Hematopoietic multipotent progenitor cell treated with erythropoietin and hydrocortisone succinate and interleukin-3 and kit ligand, for 15 days (in vitro differentiated cells): ENCODE measurements around the gene ZAR1L.
"Not testable (repeated sequence)": the region's sequence is repeated elsewhere in the genome, so short reads cannot be mapped to it uniquely, and the experiment has no call there.

ENCODE experiments used
- DNase-seq: peaks from one replicate; pipeline ENCODE4 v3.0.0-alpha.2; 2015; ENCODE audit warnings: low spot score

Gene ZAR1L, protein sequence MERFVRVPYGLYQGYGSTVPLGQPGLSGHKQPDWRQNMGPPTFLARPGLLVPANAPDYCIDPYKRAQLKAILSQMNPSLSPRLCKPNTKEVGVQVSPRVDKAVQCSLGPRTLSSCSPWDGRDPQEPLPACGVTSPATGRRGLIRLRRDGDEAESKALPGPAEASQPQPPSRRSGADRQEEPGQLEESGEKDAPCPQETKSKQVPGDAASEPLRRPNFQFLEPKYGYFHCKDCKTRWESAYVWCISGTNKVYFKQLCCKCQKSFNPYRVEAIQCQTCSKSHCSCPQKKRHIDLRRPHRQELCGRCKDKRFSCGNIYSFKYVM

DNA sequence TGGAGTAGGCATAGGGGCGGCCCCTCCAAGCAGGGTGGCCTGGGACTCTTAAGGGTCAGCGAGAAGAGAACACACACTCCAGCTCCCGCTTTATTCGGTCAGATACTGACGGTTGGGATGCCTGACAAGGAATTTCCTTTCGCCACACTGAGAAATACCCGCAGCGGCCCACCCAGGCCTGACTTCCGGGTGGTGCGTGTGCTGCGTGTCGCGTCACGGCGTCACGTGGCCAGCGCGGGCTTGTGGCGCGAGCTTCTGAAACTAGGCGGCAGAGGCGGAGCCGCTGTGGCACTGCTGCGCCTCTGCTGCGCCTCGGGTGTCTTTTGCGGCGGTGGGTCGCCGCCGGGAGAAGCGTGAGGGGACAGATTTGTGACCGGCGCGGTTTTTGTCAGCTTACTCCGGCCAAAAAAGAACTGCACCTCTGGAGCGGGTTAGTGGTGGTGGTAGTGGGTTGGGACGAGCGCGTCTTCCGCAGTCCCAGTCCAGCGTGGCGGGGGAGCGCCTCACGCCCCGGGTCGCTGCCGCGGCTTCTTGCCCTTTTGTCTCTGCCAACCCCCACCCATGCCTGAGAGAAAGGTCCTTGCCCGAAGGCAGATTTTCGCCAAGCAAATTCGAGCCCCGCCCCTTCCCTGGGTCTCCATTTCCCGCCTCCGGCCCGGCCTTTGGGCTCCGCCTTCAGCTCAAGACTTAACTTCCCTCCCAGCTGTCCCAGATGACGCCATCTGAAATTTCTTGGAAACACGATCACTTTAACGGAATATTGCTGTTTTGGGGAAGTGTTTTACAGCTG lies at the start of gene ZAR1L, which contains the start of gene BRCA2:
Gene ZAR1L (minus strand): TSS at position 126 of the 790 bp plus-strand sequence. CDS start 3,438 bp downstream, outside the sequence.
Gene BRCA2 (plus strand): TSS at position 271 of the 790 bp plus-strand sequence. CDS start 953 bp downstream, outside the sequence.
- DNase-seq: peak; percentile 91

DNA sequence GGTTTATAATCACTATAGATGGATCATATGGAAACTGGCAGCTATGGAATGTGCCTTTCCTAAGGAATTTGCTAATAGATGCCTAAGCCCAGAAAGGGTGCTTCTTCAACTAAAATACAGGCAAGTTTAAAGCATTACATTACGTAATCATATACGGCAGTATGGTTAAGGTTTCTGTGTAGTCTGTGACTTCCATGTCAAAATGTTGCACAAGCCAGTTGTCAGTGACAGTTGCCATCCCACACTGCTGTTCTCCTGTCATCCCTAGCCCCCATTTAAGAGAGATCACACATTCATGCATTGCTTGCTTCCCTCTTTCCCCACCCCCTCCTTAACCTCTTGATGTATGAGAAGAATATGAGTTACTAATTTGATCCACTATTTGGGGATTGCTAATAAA lies 47.4 kb upstream of the ZAR1L start:
- no peak for DNase-seq

DNA sequence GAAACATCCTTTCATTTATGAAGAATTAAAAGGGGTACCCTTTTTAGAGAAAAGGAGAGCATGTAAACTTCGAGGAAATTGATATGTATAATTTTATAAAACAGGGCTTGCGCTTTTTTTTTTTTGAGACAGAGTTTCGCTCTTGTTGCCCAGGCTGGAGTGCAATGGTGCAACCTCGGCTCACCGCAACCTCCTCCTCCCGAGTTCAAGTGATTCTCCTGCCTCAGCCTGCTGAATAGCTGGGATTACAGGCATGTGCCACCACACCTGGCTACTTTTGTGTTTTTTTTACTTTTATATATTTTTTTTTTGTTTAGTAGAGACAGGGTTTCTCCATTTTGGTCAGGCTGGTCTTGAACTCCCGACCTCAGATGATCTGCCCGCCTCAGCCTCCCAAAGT lies 40.8 kb upstream of the ZAR1L start:
- DNase-seq: not testable (repeated sequence)

DNA sequence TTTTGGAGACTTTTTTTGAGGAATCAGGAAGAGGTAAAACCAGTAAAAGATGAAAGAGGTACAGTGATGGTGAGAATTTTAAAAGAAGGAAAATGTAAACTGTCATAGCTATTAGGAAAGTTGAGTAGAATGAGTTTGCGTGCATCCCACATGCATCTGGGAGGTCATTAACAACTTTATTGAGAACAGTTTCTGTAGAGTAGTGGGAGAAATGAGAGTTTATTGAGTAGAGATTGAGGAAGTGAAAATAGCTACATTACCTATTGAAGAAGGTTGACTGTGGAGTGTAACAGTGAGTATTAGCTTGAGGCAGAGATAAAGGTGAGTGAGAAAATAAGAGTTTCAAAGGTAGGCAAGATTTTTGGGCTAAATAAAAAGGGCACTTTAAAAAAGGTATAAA lies 38.9 kb upstream of the ZAR1L start:
- DNase-seq: no peak

DNA sequence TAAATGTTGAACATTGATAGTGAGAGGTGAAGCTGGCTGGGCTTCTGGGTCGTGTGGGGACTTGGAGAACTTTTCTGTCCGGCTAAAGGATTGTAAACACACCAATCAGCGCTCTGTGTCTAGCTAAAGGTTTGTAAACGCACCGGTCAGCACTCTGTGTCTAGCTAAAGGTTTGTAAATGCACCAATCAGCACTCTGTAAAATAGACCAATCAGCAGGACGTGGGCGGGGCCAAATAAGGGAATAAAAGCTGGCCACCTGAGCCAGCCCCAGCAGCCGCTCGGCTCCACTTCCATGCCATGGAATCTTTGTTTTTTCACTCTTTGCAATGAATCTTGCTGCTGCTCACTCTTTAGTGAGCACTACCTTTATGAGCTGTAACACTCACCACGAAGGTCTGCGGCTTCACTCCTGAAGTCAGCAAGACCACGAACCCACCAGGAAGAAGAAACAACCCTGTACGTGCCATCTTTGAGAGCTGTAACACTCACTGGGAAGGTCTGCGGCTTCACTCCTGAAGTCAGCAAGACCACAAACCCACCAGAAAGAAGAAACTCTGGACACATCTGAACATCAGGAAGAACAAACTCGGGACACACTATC lies 35.8 kb upstream of the ZAR1L start:
- DNase-seq: not testable (repeated sequence)

DNA sequence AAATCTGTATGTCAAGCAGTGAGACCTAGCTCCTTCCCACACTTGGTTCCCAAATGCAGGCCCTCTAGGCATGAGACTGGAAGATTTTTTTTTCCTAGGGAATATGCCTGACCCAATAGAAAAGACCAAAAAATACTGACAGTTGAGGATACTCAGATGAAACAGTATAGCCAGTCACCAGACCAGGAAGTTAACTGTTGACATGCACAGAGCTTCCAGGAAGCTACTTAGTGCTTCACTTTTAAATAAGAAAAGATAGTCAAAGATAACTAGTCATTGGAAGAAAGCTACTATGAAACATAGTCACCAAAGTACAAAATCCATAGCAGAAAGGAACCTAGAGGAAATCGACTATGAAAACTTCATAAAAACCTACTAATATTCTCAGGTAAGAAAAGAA lies 32.5 kb upstream of the ZAR1L start:
- DNase-seq: no peak

DNA sequence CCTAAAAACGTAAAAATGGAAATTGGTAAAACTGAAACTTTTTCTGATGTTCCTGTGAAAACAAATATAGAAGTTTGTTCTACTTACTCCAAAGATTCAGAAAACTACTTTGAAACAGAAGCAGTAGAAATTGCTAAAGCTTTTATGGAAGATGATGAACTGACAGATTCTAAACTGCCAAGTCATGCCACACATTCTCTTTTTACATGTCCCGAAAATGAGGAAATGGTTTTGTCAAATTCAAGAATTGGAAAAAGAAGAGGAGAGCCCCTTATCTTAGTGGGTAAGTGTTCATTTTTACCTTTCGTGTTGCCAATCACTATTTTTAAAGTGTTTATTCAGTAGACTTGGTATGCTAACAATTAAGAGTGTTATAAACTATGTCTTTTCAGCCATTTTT lies 25.8 kb upstream of the ZAR1L start:
- DNase-seq: no peak

DNA sequence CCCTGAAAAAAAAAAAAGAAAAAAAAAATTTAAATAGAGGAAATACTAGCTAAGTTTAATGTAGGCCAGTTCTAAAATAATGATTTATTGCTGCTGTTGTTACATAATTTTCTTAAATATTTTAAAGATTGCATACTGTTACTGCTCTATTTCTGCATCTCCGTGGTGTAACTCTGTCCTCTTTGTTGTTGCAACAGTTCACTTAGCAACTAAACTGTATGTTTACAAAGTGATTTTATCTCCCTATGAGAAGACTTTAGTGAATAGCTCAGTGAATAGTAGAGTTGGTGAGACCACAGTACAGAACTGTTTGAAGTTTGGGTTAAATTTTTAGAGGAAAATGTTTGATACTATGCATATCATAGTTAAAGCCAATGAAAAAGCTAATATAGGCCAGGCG lies 19.5 kb upstream of the ZAR1L start:
- DNase-seq: no peak

DNA sequence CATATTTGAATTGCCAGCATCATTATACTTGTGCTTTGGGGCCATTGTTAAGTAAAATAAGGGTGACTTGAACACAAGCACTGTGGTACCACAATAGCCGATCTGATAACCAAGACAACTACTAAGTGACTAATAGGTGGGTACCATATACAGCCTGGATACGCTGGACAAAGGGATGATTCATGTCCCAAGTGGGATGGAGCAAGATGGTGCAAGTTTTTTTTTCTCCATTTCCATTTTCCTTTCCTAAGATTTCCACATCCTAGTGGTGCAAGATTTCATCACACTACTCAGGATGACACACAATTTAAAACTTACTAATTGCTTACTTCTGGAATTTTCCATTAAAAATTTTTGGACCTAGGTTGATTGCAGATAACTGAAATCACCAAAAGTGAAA lies 15.3 kb upstream of the ZAR1L start:
- DNase-seq: no peak

DNA sequence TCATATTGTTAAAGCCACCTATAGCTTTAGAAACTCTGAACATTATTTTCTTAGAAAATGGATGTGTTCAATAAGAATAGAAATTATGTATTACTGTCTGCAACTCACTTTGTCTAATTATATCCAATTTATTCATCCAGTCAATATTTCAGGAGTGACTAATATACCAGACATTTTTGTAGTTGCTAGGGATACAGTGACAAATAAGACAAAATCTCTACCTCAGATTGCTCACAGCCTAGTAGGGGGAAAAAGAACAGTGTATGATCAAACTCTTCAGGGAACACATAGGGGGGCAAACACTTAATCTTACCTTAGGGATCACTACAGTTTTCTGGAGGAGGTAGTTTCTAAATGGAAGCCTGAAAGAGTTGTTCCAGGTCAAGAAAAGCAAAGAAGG lies 8.7 kb upstream of the ZAR1L start:
- no peak for DNase-seq

DNA sequence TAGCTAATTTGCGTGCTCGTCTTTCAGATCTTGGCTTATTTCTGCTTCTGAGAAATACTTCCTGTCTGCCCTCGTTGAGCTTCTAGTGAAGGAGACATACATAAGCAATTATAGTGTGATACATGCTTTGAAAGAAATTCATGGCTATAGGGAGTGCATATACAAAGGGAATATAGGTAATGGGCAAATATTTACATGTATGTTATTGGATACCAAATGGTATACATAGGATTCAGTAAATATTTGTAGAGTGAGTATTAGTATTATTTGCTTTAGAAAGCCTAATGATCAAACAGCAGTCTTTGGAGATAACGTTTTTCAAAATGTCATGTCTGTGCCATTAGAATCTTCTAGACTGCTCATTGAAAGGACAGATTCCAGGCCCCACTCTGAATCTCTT lies 5.4 kb upstream of the ZAR1L start:
- DNase-seq: no peak

DNA sequence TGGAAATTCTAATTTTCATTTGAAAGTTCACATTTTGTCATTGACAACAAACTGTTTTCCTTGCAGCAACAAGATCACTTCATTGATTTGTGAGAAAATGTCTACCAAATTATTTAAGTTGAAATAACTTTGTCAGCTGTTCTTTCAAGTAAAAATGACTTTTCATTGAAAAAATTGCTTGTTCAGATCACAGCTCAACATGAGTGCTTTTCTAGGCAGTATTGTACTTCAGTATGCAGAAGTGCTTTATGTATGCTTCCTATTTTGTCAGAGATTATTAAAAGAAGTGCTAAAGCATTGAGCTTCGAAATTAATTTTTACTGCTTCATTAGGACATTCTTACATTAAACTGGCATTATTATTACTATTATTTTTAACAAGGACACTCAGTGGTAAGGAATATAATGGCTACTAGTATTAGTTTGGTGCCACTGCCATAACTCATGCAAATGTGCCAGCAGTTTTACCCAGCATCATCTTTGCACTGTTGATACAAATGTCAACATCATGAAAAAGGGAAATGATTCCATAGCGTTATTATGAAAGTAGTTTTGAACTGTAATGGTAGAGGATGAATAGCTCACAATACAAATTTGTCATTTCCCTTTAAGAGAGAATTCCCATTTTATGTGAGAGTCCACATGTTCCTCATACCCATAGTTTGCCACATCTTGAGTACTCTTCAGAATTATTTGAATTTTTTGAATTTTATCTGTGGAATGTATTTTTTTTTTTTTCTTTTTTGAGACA lies 2.7 kb upstream of the ZAR1L start:
- DNase-seq: no peak

DNA sequence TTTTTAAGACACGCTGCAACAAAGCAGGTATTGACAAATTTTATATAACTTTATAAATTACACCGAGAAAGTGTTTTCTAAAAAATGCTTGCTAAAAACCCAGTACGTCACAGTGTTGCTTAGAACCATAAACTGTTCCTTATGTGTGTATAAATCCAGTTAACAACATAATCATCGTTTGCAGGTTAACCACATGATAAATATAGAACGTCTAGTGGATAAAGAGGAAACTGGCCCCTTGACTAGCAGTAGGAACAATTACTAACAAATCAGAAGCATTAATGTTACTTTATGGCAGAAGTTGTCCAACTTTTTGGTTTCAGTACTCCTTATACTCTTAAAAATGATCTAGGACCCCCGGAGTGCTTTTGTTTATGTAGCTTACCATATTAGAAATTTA lies 1.3 kb upstream of the ZAR1L start:
- peak; percentile 7 for DNase-seq

DNA sequence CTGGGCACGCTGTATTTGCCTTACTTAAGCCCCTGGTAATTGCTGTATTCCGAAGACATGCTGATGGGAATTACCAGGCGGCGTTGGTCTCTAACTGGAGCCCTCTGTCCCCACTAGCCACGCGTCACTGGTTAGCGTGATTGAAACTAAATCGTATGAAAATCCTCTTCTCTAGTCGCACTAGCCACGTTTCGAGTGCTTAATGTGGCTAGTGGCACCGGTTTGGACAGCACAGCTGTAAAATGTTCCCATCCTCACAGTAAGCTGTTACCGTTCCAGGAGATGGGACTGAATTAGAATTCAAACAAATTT lies 821 bp upstream of the ZAR1L start:
- DNase-seq: no peak

DNA sequence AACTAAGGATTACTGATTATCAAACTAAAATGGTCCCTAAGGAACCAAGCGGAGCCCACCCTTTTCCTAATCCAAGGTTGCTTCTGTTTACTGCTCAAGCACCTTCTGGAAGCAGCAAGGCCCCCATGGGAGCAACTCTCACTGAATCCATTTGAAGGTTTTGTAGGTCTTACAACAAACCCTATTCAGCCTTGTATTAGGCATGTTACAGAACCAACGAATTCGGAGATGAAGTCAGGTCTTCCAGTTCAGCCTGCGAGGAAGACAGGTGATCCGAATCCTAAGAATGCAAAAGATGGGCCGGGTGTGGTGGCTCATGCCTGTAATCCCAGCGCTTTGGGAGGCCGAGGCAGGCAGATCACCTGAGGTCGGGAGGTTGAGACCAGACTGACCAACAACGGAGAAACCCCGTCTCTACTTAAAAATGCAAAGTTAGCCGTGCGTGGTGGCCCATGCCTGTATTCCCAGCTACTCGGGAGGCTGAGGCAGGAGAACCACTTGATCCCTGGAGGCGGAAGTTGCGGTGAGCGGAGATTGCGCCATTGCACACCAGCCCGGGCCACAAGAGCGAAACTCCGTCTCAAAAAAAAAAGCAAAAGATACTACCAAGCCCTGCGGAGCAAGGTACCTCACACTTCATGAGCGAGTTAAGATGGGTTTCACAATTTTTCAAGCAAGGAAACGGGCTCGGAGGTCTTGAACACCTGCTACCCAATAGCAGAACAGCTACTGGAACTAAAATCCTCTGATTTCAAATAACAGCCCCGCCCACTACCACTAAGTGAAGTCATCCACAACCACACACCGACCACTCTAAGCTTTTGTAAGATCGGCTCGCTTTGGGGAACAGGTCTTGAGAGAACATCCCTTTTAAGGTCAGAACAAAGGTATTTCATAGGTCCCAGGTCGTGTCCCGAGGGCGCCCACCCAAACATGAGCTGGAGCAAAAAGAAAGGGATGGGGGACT lies 609 bp downstream of the ZAR1L start:
- peak; percentile 65 for DNase-seq

DNA sequence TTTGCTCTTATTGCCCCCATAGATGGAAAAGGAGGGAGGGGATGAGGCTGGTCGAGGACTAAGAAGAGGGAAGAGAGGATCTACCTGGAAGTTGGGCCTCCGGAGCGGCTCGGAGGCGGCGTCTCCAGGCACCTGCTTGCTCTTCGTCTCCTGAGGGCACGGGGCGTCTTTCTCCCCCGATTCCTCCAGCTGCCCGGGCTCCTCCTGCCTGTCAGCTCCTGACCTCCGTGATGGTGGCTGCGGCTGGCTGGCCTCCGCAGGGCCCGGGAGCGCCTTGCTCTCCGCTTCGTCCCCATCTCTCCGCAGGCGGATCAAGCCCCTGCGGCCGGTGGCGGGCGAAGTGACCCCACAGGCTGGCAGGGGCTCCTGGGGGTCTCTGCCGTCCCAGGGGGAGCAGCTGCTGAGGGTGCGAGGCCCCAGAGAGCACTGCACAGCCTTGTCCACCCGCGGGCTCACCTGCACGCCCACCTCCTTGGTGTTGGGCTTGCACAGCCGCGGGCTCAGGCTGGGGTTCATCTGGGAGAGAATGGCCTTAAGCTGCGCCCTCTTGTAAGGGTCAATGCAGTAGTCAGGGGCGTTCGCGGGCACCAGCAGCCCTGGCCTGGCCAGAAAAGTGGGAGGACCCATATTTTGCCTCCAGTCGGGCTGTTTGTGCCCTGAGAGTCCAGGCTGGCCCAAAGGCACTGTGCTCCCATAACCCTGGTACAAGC lies 3.8 kb downstream of the ZAR1L start:
- no peak for DNase-seq

DNA sequence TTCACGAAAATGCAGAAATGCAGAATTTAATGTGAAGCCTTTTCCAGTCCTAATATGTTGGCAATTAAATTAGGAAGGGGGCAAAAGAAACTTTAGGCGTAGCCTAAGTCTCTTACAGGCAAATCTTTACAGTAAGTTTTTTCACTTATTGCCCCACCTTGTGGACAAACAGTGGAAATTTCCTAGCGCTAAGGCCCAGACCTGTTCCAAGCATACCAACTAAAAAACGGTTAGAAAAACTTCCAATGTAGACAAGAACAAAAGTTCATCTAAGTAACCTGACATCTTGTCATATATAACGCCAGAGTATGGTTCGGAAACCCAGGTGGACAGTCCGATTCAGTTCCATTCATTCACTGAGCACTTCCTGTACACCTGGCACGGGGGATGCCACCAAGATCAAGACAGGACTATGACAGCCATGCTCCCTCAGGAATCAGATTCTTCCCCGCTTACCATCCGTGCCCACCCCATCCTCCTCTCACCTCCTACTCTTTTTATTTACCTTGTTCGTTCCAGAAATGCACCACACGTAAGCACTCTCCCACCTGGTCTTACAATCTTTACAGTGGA lies 4.9 kb downstream of the ZAR1L start:
- peak; percentile 65 for DNase-seq

DNA sequence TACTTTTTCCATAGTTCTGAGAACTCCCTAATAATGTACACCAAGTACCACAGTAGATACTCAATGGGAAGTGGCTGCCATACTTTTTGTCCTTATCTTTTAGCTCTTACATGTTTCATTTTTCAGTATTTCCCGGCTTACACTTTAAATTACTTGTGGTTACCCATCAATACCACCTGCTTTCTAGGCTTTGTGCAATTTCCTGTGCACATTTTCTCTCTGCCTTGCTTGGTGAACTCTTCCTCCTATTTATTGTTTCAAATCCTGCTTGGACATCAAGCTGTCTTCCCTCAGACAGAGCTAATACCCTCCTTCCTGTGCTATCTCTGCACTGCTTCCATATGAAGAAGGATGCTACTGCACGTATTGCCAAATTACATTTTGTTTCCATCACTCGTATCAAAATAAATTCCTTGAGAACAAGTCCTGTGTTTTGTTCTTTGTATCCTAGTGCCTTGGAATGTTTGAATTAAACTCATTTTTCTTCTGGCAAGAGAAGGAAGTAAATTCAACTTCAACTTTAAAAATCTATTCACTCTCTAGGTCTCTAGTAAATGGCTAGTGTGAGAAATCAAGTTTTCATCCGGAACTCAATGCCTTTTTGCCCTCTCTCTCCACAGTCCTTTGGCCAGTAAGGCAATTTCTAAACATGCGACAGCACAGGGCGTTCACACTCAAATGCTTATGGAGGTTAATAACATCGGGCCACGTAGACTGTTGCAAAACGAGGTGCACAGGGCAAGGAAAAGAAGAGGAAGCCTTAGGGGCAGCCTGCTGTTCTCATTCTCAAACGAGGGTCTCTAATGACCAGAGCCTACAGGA lies 5.6 kb downstream of the ZAR1L start:
- DNase-seq: no peak

DNA sequence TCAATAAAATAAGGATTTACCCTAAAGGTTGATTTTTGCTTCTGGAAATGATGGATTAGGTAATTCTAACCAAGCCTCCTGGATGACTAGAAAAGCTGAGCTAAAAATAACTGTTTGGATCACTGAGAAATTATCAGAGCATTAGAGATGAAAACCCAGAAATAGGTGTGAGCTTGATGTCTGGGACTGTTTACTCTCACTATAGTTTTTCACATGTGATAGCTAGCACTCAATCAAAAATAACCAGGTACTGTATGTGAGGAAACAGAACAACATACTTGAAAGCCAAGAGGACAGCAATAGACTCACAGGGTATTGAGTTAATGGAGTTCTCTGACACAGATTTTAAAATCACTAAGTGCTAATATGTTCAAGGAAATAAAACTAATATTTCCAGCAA lies 9.5 kb downstream of the ZAR1L start:
- no peak for DNase-seq
